Temporal lobe (tissue), 2 donors: Measurements from ENCODE around the gene C19orf38. TPM values are rescaled to one million over a fixed set of nuclear protein-coding genes. Genes with fewer than 3 reads are reported as not detected.

Source experiments
- small RNA-seq: library from RNA; depleted of rRNA; stranded (forward); fragments of <200 nt; gene quantifications from one replicate; pipeline ENCODE3, GENCODE V24; 2014; ENCODE audit warnings: low replicate concordance
- total RNA-seq: library from RNA; depleted of rRNA; stranded (reverse); fragments of >200 nt; gene quantifications from one replicate; pipeline ENCODE4 v1.2.3, GENCODE V29; 2014

Gene C19orf38
- total RNA-seq, 1 donor from 2014 or later, result not detected

Small RNA genes lying within 50 kb of the gene (small RNA-seq; reads per million reads assigned to genes)
- gene MIR199A1 (0.08 reads per million), gene MIR6793 (0.08 reads per million)

Other genes starting within 250 kb of the C19orf38 start
- gene SLC44A2, start 222.9 kb upstream of the C19orf38 start, total RNA-seq, result 33.4 TPM
- 148 TPM for gene ILF3, start 194.1 kb upstream of the C19orf38 start, total RNA-seq
- gene QTRT1, start 147.0 kb upstream of the C19orf38 start, total RNA-seq, result 31.7 TPM
- gene DNM2, start 130.3 kb upstream of the C19orf38 start, total RNA-seq, result 32.5 TPM
- gene TMED1, start 12.2 kb upstream of the C19orf38 start, total RNA-seq, result 8.1 TPM
- gene CARM1, start 23.1 kb downstream of the C19orf38 start, total RNA-seq, result 17.9 TPM
- gene YIPF2, start 80.2 kb downstream of the C19orf38 start, total RNA-seq, result 17.9 TPM
- 23.8 TPM for gene TIMM29, start 80.4 kb downstream of the C19orf38 start, total RNA-seq
- 88.8 TPM for gene SMARCA4, start 112.6 kb downstream of the C19orf38 start, total RNA-seq
- gene LDLR, start 241.0 kb downstream of the C19orf38 start, total RNA-seq, result 18.9 TPM